Hypothalamus (tissue), 51 donors: ENCODE measurements around the gene LRFN4.

Experiments used
- DNase-seq, 51 donors: peaks; one replicate each; lab custom pipeline; 2025; lab: John Stamatoyannopoulos, UW

The LRFN4 gene

GRCh38 chr11:66868726-66869566 lies 12.1 kb downstream of the LRFN4 start:
- DNase-seq, result no peak

GRCh38 chr11:66869567-66869870 lies 12.7 kb downstream of the LRFN4 start:
- DNase-seq, result no peak

- no peak for DNase-seq
Measured at GRCh38 chr11:66870131-66870530, 13.3 kb downstream of the LRFN4 start.

- no peak for DNase-seq
Measured at GRCh38 chr11:66870616-66871520, 14.0 kb downstream of the LRFN4 start.

GRCh38 chr11:66871521-66871901 lies 14.6 kb downstream of the LRFN4 start:
- DNase-seq, result no peak

- DNase-seq, result no peak
Measured at GRCh38 chr11:66874232-66874631, 17.4 kb downstream of the LRFN4 start.

GRCh38 chr11:66875378-66875777 lies 18.5 kb downstream of the LRFN4 start:
- DNase-seq, result no peak

- DNase-seq, result no peak
Measured at GRCh38 chr11:66877588-66878385, 20.9 kb downstream of the LRFN4 start.

GRCh38 chr11:66878474-66878873 lies 21.6 kb downstream of the LRFN4 start:
- DNase-seq, result no peak

GRCh38 chr11:66879000-66879399 lies 22.1 kb downstream of the LRFN4 start:
- no peak for DNase-seq

GRCh38 chr11:66879583-66879982 lies 22.7 kb downstream of the LRFN4 start:
- DNase-seq, result no peak

GRCh38 chr11:66879999-66880398 lies 23.1 kb downstream of the LRFN4 start:
- DNase-seq, result no peak

GRCh38 chr11:66880496-66881450 lies 23.9 kb downstream of the LRFN4 start:
- peak in 33 of 51 donors; percentile 11 to 75 (median 50) for DNase-seq

- DNase-seq, result no peak
Measured at GRCh38 chr11:66881451-66881835, 24.6 kb downstream of the LRFN4 start.

GRCh38 chr11:66881927-66882452 lies 25.1 kb downstream of the LRFN4 start:
- DNase-seq, result peak in 7 of 51 donors; percentile 33 to 69 (median 48)

GRCh38 chr11:66882561-66883015 lies 25.7 kb downstream of the LRFN4 start:
- DNase-seq, result peak in 39 of 51 donors; percentile 27 to 80 (median 60)

GRCh38 chr11:66883016-66883965 lies 26.4 kb downstream of the LRFN4 start:
- DNase-seq, result peak; percentile 23 to 86 (median 74)

GRCh38 chr11:66884443-66884842 lies 27.6 kb downstream of the LRFN4 start:
- no peak for DNase-seq
